Measurements from ENCODE around the gene CYB5R3. TPM values are rescaled to one million over a fixed set of nuclear protein-coding genes. Genes with fewer than 3 reads are reported as not detected.

The CYB5R3 gene
- total RNA-seq, 1 experiment from 2014 or later, result 85.4 TPM

- no peaks in the 10 kb centered on the region for H3K27me3 Mint-ChIP-seq (ENCODE audit: low read depth)
These were observed 42.2 kb upstream of the CYB5R3 start for GRCh38 chr22:42691440-42691839.

More at GRCh38 chr22:42691440-42691839, 42.2 kb upstream of the CYB5R3 start:
- no peak overlapping the region for H3K4me3 Mint-ChIP-seq
- no peak overlapping the region for H3K27ac Mint-ChIP-seq
- H3K9me3 Mint-ChIP-seq, result no peaks in the 10 kb centered on the region
- POLR2A ChIA-PET, result no interaction called here
- CTCF ChIA-PET, result no interaction called here
- H3K36me3 Mint-ChIP-seq, result no peaks in the 10 kb centered on the region
- DNase-seq (ENCODE audit: low spot score) (no peak), ATAC-seq (no peak)
- H3K4me1 Mint-ChIP-seq, result peaks cover 17% of the 10 kb centered on the region
- no peak for TF ChIP-seq AFF4 (CRISPR knock-in tag; IDR thresholded peaks at IDR 0.05; ENCODE audit: borderline replicate concordance)
- no peak for TF ChIP-seq ETV6 (CRISPR knock-in tag; IDR thresholded peaks at IDR 0.05)
- TF ChIP-seq ZNF138 (CRISPR knock-in tag; conservative IDR thresholded peaks at IDR 0.05), result no peak
- no peak for TF ChIP-seq GTF2I (CRISPR knock-in tag; conservative IDR thresholded peaks at IDR 0.05)
- no peak for TF ChIP-seq E2F5 (CRISPR knock-in tag; IDR thresholded peaks at IDR 0.05)
- no peak for TF ChIP-seq SOX15 (CRISPR knock-in tag; IDR thresholded peaks at IDR 0.05)
- TF ChIP-seq ZNF532 (CRISPR knock-in tag; IDR thresholded peaks at IDR 0.05; ENCODE audit: borderline replicate concordance), result no peak
- no peak for TF ChIP-seq ATF6 (CRISPR knock-in tag; IDR thresholded peaks at IDR 0.05)

All from WTC11 (cell line).